Effector CD4-positive, alpha-beta T cell (primary cell): ENCODE measurements around the gene G0S2.
A peak's percentile ranks its signal among the peaks of the same experiment; 100 is the strongest.

Source experiments
- DNase-seq: peaks from one replicate; pipeline ENCODE4 v3.0.0-alpha.2; 2020

Gene G0S2

DNA sequence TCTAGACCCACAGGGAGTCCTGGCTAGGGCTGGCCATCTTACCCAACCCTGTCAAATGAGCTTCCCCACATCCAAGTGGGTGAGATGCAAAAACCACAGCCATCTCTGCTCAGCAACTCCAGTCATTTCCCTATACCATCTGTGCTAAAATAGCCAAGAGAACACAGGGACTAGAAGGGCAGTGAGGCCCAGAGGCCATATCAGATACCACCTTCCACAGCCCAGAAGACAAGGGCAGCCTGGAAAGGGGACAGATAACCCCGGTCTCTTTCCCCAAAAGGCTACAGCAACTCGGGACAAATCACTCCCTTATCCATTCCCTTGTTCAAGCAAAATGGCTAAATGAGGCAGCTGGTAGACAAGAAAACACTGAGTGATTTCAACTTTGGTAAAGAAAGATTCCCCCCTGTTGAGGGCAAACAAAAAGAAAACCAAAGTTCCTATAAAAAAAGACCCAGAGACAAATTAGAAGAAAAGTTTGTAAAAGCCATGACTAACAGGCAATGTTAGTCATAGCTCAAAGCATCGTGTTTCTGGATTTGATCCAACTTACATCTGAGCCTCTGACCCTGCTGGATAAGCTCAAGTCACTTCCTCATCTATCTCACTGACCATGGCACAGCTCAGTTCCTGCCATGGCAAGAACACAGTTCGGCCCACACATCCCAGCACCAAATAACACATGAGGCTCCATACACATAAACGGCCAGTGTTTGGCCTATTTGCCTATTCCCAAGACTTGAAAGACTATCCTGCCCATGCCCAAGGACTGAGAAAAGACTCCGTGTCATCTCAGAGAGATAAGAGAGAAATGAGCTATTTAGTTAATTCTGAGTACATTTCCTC is 26.1 kb upstream of the G0S2 start:
- no peak for DNase-seq

- DNase-seq: no peak
Observed at GRCh38 chr1:209650454-209650853, 24.8 kb upstream of the G0S2 start.

DNA sequence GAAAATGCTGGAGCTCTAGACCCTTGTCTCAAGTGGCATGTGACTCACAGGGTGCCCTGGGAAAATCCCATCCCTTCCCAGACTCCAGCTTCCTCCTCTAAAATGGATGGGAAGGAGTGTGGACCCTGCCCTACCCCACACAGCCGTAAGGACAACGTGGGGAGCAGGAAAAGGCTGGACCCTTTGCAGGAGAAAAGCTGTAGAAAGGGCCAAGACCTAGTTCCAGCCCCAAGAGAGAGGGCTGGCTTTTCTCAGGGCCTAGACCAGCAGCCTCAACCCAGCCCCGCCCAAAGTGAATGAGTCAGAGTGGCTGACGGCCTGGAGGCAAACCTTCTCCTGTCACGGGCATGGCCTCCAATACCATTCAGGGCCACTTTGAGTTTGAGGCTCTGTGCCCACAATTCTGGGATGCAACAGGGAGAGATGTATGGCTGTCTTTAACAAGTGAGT is 24.0 kb upstream of the G0S2 start:
- DNase-seq: peak; percentile 12

GRCh38 chr1:209652121-209652735 is 23.0 kb upstream of the G0S2 start, which contains the start of gene LAMB3:
TSS of gene LAMB3 (minus strand) at chr1:209652425. CDS start at chr1:209650944, 1,481 bp downstream.
- no peak for DNase-seq

- DNase-seq: no peak
Observed at GRCh38 chr1:209652873-209653401, 22.3 kb upstream of the G0S2 start.

GRCh38 chr1:209653915-209654351 is 21.3 kb upstream of the G0S2 start:
- no peak for DNase-seq

GRCh38 chr1:209655411-209656231 is 19.6 kb upstream of the G0S2 start:
- no peak for DNase-seq

DNA sequence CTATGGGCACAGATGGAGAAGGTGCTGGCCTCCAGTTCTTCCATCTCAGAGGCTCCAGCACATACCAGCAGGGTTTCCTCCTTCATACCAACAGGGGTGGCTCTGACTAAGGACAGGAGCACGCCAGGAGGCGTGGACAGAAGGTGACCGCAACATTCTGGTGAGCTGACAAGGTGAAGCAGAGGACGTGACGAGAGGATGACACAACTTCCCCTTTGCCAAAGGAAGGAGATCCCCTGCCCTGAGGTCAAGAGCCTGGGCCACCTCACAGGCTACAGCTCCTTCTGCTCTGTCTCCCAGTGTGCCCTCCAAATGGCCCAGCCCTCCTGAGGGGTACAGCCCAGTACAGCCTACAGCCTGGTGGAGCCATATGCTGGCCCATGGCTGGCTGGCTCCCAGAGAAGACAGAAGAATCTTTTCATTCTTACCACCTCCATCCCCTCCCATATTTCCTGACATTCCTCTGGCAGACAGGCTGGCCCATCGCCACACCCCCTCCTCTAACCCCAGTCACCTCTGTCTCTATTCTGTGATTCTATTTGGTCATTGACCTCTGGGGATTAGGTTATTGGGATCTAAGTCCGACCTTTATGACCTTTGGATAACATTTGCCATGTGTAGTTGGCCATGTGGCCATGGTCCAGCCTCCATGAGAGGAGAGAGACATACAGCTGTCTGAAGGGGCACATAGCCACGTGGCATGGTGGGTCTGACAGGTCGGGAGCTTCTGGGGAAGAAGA is 17.9 kb upstream of the G0S2 start:
- no peak for DNase-seq

DNA sequence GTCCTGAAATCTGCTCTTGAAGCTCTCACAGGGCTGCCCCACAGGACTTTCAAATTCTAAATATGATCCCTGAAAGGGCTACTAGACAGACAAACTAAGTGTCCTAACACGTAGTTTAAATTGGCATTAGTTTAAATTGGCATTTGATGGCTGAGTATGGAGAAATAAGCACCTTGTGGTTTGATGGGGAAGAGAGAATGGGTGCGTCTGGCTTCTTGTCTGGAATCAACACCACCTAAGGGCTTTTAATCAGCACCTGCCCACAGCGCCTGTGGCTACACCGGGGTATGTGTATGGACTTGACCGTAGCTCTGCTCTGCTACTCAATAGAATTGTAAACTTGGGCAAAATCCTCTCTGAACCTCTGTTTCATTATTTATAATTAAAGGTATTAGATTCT is 17.3 kb upstream of the G0S2 start:
- DNase-seq: no peak

DNA sequence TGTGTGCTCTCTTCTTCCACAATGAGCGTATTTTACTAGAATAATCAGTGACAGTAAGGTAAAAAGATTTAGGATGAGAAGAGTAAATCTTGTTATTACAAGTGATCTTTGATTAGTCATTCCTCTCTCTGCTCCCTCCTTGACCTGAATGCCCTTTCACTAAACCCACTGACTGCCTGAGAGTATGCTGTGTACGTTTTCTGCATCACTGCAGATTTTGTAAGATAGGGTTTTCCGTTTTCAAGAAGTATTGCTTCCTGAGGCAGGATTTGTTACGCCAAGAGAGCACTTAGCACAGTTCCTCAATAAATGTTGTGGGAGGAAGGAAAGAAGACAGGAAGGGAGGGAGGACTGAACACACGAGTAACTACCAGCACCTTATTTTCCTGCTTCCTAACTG is 15.3 kb upstream of the G0S2 start:
- DNase-seq: no peak

DNA sequence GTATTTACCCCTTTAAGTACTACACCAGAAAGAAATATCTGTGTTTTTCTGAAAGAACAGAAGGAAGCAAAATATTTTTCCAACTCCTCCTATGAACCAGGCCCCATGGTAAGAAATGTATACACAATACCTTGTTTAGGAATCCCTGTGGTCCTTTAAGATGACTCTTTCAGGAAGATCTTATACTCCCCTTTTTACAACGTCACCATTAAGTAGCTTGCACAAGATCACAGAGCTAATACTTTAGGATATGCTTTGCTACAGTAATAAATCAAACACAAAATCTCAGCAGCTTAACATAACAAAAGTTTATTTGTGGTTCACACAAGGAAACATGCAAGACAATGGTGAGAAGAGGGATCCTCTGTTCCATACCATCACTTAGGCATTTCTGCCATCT is 14.1 kb upstream of the G0S2 start:
- no peak for DNase-seq

- DNase-seq: no peak
Observed at GRCh38 chr1:209662879-209663327, 12.3 kb upstream of the G0S2 start.

- DNase-seq: no peak
Observed at GRCh38 chr1:209667103-209667502, 8.1 kb upstream of the G0S2 start.

- DNase-seq: no peak
Observed at GRCh38 chr1:209667708-209668107, 7.5 kb upstream of the G0S2 start.

DNA sequence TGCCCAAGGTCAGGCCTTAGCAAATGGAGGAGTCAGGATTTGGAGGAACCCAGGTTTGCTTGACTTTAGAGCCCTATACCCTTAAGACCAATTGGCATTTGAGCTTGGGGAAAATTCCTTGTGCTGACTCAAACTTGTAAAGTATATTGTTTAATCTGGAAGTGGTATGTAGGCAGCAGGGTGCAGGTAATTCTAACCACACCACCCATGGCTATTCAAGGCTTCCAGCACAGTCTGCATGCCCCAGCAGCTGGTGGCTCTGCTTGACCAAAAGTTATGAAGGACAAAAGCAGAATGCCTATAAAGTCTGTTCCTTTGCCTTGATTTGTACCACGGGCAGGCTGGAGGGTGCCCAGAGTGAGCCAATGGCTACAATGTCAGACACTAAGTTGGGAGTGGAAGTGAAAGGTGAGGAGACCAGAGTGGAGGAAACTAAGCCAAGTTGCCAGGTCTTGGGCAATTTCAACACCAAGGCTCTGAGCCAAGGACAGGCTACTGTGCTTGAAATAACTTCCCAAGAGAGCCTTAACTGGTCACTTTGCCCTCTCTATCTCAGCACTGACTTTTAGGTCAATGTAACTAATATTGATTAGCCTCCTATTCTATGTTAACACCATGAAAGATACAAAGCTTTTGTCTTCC is 4.7 kb upstream of the G0S2 start:
- no peak for DNase-seq

- DNase-seq: no peak
Observed at GRCh38 chr1:209672705-209673630, 2.2 kb upstream of the G0S2 start.

GRCh38 chr1:209673631-209674417 is 1.4 kb upstream of the G0S2 start:
- DNase-seq: no peak

- no peak for DNase-seq
Observed at GRCh38 chr1:209675565-209676154, 448 bp downstream of the G0S2 start.

DNA sequence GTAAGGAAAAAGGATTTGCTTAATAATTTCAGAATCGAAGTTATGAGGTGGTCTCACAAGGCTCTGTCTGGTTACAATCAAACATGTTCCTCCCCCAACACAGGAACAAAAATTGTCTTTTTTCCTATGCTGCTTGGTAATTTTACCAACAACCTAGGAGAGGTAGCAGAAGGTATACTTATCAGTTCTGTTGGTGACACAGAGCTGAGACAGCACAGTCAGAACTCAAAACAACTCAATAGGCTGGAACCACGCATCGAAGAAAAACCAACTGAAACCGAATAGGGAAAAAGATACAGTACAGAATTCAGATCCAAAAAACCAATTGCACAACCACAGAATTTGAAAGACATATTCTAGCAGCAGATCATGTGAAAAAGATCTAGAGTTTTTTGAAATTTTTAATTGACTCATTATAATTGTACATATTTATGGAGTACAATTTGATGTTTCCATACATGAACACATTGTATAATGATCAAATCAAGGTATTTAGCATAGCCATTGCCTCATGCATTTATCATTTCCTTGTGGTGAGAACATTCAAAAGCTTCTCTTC is 3.8 kb downstream of the G0S2 start:
- DNase-seq: no peak
